KOPT-K1 (cell line): Measurements from ENCODE around the gene SRP54.
A peak's percentile ranks its signal among the peaks of the same experiment; 100 is the strongest.

Experiments
- H3K27ac ChIP-seq: fragments of 200-600 bp; sonication (generic); 2 replicates; pipeline ENCODE4 v1.5.1; 2016; ENCODE audit warnings: antibody characterized with exemption, mild to moderate bottlenecking, low read depth, low read length; ENCODE audit not compliant: poor library complexity, severe bottlenecking
- H3K36me3 ChIP-seq: fragments of 200-600 bp; sonication (generic); 2 replicates; pipeline ENCODE4 v1.5.1; 2017; ENCODE audit warnings: antibody characterized with exemption, mild to moderate bottlenecking, low read length, moderate library complexity; ENCODE audit not compliant: insufficient read depth
- H3K9me3 ChIP-seq: fragments of 200-600 bp; sonication (generic); 2 replicates; pipeline ENCODE4 v1.5.1; 2017; ENCODE audit warnings: antibody characterized with exemption, low read length, mild to moderate bottlenecking; ENCODE audit not compliant: insufficient read depth, poor library complexity, severe bottlenecking

The SRP54 gene

GRCh38 chr14:34970665-34971064 is 12.1 kb upstream of the SRP54 start:
- Histone ChIP-seq H3K27ac (no peak overlapping the region), H3K36me3 (peaks cover 33% of the 10 kb centered on the region), H3K9me3 (no peaks in the 10 kb centered on the region)

DNA sequence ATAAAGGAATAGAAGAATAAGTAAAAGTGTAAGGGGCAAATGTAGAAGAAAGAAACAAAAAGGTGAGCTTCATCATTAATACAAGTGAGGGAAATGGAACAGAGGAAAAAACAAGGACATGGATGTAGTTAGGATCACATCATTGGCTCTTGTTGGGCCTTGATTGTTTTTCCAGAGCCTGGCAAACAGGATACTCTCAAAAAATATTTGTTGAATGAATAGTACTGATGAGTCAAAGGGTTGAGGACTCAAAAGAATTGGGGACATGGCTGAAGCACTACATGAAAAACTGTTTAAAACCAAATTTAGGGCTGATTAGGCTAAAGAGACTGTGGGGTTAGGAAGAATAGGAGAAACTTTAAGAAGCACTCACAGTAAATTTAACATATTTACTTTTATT is 11.4 kb upstream of the SRP54 start:
- Histone ChIP-seq H3K9me3 (no peaks in the 10 kb centered on the region), H3K27ac (no peak overlapping the region), H3K36me3 (peaks cover 26% of the 10 kb centered on the region)

DNA sequence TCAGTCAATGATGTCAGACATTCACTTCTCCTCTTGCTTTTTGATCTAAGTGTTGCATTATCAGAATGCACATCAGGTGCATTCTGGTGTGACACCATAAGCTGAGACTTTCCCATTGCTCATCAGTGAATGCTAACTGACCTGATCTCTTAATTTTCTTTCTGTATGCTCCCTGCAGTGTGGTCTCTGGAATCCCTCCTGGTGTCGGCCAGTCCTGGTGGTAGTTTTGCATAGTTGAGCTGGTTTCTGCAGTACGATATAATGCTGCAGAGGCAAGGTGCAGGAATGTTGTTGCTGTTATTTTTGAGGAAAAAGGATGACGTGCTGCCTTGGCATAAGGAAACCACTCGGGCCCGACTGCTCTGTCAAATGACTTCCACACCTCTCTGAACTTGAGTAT is 11.0 kb upstream of the SRP54 start:
- Histone ChIP-seq H3K9me3 (no peaks in the 10 kb centered on the region), H3K36me3 (peaks cover 22% of the 10 kb centered on the region), H3K27ac (no peak overlapping the region)

- H3K9me3 ChIP-seq = no peaks in the 10 kb centered on the region
- H3K27ac ChIP-seq = no peak overlapping the region
These were observed 4.3 kb upstream of the SRP54 start for GRCh38 chr14:34978444-34978843.

DNA sequence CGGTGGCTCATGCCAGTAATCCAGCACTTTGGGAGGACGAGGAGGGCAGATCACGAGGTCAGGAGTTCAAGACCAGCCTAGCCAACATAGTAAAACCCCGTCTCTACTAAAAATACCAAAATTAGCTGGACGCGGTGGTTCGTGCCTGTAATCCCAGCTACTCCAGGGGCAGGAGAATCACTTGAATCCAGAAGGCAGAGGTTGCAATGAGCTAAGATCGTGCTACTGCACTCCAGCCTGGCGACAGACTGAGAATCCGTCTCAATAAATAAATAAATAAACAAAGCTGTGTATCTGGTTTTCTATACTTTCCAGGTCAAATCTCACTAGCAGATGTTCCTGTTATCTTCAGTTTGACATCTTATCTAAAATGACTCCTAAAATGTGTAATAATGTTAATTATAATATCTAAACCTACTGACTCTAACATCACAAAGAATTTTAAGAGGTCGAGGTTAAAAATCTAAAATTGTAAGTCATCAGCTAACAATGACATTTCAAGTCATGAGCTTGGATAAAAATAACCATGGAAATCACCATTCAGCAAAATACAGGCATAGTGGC is 2.4 kb upstream of the SRP54 start:
- H3K27ac ChIP-seq = peak overlapping the region; percentile 86
- peaks cover 5% of the 10 kb centered on the region; the same call in 1 of the 2 replicates for H3K36me3 ChIP-seq
- no peaks in the 10 kb centered on the region for H3K9me3 ChIP-seq

More at GRCh38 chr14:34978444-34978843, 4.3 kb upstream of the SRP54 start:
- H3K36me3 ChIP-seq = no peaks in the 10 kb centered on the region

DNA sequence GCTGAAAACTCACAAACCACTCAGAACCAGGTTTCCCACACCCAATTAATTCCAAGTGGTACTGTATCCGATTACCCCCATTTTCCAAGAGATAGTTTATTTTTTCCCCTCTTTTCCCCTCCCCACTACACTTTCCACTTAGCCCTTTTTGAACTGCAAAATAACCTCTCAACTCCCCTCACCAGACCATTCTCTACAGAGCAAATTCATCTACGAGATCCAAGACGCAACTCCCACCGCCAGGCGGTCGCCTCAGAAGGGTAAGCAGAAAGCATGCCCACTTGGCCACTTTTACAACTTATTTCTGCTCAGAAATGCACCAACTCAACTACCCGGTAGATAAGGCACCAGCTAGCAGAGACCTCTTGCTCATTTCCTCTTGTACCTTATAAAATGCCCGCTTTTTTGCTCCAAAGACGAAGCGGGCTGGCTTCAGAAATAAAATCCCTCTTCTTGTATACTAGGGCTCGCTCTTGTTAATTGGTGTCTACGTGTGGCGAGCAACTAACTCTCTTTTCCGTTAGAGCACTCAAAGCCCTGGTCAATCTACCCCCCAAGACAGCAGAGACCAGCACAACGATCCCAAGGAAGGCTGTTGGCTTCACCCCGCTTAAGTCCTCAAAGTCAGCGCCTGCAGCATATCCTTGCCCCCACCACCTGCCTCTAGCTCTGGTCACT is 910 bp upstream of the SRP54 start:
- H3K27ac ChIP-seq = peak overlapping the region; percentile 86
- no peaks in the 10 kb centered on the region for H3K9me3 ChIP-seq
- H3K36me3 ChIP-seq = peaks cover 5% of the 10 kb centered on the region; the same call in 1 of the 2 replicates

DNA sequence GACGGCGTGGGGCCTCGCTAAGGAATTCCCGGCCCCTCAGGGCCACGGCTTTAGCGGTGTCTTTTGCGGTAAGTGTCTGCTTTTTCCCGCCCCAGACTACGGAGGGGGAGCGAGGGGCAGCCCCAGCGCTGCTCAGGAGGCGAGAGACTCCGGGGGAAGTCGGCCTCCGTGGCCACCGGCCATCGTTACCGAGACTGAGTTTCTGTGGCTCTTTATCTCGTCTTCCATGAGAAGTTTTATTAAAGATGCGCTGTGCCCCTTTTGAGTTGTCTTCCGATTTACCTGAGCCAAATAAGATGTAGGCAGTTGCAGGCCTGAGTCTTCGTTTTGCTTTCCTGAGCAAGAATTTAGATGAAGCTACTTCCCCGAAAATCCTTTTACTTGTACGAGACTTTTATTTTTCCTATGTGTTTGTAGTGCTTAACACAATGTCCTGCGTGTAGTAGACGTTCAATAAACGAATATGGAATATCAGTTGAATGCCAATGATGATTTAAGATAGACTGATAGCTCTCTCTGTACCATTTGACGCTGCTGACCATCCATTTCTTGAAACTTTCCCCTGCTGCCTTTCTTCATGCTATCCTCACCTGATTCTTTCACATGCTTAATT is 462 bp downstream of the SRP54 start:
- Histone ChIP-seq H3K27ac (peak overlapping the region; percentile 86), H3K36me3 (peaks cover 5% of the 10 kb centered on the region; the same call in 1 of the 2 replicates), H3K9me3 (no peaks in the 10 kb centered on the region)

GRCh38 chr14:34983786-34984185 is 994 bp downstream of the SRP54 start:
- Histone ChIP-seq H3K9me3 (no peaks in the 10 kb centered on the region), H3K27ac (peak overlapping the region; percentile 86), H3K36me3 (peaks cover 5% of the 10 kb centered on the region; the same call in 1 of the 2 replicates)

- no peak overlapping the region for H3K27ac ChIP-seq
- no peaks in the 10 kb centered on the region for H3K9me3 ChIP-seq
- H3K36me3 ChIP-seq = peaks cover 5% of the 10 kb centered on the region; the same call in 1 of the 2 replicates
These were observed 2.9 kb downstream of the SRP54 start for GRCh38 chr14:34985740-34986139.

DNA sequence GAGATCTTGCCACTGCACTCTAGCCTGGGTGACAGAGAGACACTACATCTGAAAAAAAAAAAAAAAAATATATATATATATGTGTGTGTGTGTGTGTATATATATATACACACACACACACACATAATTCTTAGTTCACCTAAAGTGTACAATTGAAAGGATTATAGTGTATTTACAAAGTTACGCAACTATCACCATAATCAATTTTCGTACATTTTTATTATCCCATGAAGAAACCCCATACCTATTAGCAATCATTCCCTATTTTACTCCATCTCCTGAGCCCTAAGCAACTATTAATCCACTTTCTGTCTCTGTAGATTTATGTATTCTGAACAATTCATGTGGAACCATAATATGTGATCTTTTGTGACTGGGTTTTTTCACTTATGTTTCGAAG is 4.4 kb downstream of the SRP54 start:
- Histone ChIP-seq H3K36me3 (peaks cover 5% of the 10 kb centered on the region; the same call in 1 of the 2 replicates), H3K9me3 (no peaks in the 10 kb centered on the region), H3K27ac (no peak overlapping the region)

GRCh38 chr14:34989762-34990161 is 7.0 kb downstream of the SRP54 start:
- peaks cover 3% of the 10 kb centered on the region; the same call in 1 of the 2 replicates for H3K36me3 ChIP-seq
- H3K9me3 ChIP-seq = no peaks in the 10 kb centered on the region
- H3K27ac ChIP-seq = no peak overlapping the region

DNA sequence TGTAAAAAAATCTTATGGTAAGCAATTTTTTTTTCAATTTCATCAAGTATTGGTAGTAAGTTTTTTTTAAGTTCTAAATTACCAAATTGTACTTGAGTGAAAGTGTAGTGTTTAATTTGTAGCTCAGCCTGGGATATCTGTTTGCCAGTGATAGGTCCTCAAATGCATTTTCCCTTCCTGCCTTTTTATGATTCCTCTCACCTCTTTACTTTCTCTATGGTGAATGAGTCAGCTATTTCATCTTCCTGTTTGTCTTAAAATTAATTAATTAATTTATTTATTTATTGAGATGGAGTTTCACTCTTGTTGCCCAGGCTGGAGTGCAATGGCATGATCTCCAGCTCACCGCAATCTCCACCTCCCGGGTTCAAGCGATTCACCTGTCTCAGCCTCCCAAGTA is 10.6 kb downstream of the SRP54 start:
- no peaks in the 10 kb centered on the region for H3K9me3 ChIP-seq
- peaks cover 17% of the 10 kb centered on the region for H3K36me3 ChIP-seq
- no peak overlapping the region for H3K27ac ChIP-seq

- Histone ChIP-seq H3K27ac (no peak overlapping the region), H3K36me3 (peaks cover 26% of the 10 kb centered on the region), H3K9me3 (no peaks in the 10 kb centered on the region)
These were observed 11.9 kb downstream of the SRP54 start for GRCh38 chr14:34994668-34995067.

DNA sequence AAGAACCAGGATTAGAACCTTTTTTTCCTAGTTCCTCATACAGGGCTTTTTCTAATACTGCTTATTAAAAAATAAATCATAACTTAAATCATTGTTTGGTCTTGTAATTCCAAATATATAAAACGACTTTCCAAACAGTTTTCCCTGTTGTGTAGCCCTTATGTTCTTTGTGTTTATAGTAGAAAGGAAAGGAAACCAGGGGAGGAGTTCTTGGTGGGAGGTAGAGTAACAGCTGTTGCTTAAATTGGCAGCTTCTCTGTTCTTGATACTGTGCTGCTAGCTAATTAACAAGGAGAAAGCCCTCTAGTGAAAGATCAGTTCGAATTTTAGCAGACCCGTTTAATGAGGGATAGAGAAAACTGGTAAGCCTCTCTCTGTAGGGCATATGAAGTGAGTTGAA is 15.0 kb downstream of the SRP54 start:
- H3K9me3 ChIP-seq = no peaks in the 10 kb centered on the region
- peaks cover 47% of the 10 kb centered on the region for H3K36me3 ChIP-seq
- no peak overlapping the region for H3K27ac ChIP-seq

- Histone ChIP-seq H3K27ac (no peak overlapping the region), H3K36me3 (peaks cover 62% of the 10 kb centered on the region), H3K9me3 (no peaks in the 10 kb centered on the region)
These were observed 16.7 kb downstream of the SRP54 start for GRCh38 chr14:34999500-34999899.
